ENCODE data around the gene LCMT1.
"Not testable (repeated sequence)": the region's sequence is repeated elsewhere in the genome, so short reads cannot be mapped to it uniquely, and the experiment has no call there.

DNA sequence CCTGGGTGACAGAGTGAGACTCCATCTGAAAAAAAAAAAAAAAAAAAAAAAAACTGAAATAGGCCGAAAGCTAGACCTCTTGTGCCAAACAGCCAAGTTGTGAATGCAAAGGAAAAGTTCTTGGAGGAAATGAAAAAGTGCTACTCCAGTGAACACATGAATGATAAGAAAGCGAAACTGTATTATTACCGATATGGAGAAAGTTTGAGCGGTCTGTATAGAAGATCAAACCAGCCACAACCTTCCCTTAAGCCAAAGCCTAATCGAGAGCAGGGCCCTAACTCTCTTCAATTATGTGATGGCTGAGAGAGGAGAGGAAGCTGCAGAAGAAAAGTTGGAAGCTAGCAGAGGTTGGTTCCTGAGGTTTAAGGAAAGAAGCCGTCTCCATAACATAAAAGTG lies 69.7 kb downstream of the LCMT1 start:
- TF ChIP-seq, protein P1, sequence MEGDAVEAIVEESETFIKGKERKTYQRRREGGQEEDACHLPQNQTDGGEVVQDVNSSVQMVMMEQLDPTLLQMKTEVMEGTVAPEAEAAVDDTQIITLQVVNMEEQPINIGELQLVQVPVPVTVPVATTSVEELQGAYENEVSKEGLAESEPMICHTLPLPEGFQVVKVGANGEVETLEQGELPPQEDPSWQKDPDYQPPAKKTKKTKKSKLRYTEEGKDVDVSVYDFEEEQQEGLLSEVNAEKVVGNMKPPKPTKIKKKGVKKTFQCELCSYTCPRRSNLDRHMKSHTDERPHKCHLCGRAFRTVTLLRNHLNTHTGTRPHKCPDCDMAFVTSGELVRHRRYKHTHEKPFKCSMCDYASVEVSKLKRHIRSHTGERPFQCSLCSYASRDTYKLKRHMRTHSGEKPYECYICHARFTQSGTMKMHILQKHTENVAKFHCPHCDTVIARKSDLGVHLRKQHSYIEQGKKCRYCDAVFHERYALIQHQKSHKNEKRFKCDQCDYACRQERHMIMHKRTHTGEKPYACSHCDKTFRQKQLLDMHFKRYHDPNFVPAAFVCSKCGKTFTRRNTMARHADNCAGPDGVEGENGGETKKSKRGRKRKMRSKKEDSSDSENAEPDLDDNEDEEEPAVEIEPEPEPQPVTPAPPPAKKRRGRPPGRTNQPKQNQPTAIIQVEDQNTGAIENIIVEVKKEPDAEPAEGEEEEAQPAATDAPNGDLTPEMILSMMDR (conservative IDR thresholded peaks at IDR 0.05 in 1 of 2, IDR thresholded peaks at IDR 0.05 in 1 of 2; ENCODE audit: low read depth in 1 of 2, low read length in 2 of 2): not testable (repeated sequence)
- TF ChIP-seq EZH2 (IDR thresholded peaks at IDR 0.05; ENCODE audit: low read length, missing control alignments): not testable (repeated sequence)
